Neural progenitor cell (in vitro differentiated cells): ENCODE data around the gene PPP2CA. TPM values are rescaled to one million over a fixed set of nuclear protein-coding genes. Genes with fewer than 3 reads are reported as not detected.

Source experiments
- DNase-seq: peaks from one replicate; pipeline ENCODE4 v3.0.0-alpha.2; 2016; ENCODE audit warnings: low spot score
- H2AFZ ChIP-seq: fragments of 200-600 bp; sonication (generic); replicated peaks from 2 replicates; pipeline ENCODE4 v1.6.1; 2016; ENCODE audit warnings: antibody characterized with exemption
- H3F3A ChIP-seq: fragments of 200-600 bp; sonication (generic); 2 replicates; pipeline ENCODE4 v1.6.1; 2016; ENCODE audit warnings: antibody characterized with exemption, low read depth
- H3K27ac ChIP-seq: fragments of 200-600 bp; sonication (generic); 2 replicates; pipeline ENCODE4 v1.5.1; 2016; ENCODE audit warnings: mild to moderate bottlenecking
- H3K27me3 ChIP-seq: fragments of 200-600 bp; sonication (generic); 2 replicates; pipeline ENCODE4 v1.6.1; 2016; ENCODE audit warnings: mild to moderate bottlenecking, moderate library complexity
- H3K36me3 ChIP-seq: fragments of 200-600 bp; sonication (generic); 2 replicates; pipeline ENCODE4 v1.5.1; 2016
- H3K4me1 ChIP-seq: fragments of 200-600 bp; sonication (generic); 2 replicates; pipeline ENCODE4 v1.6.1; 2016; ENCODE audit warnings: mixed run types
- H3K4me2 ChIP-seq: fragments of 200-600 bp; sonication (generic); 2 replicates; pipeline ENCODE4 v1.6.1; 2016
- H3K4me3 ChIP-seq: fragments of 200-600 bp; sonication (generic); 2 replicates; pipeline ENCODE4 v1.5.1; 2016
- H3K79me2 ChIP-seq: fragments of 200-600 bp; sonication (generic); 2 replicates; pipeline ENCODE4 v1.6.1; 2016; ENCODE audit warnings: low read depth
- H3K9ac ChIP-seq: fragments of 200-600 bp; sonication (generic); 2 replicates; pipeline ENCODE4 v1.6.1; 2016
- H3K9me3 ChIP-seq: fragments of 200-600 bp; sonication (generic); 2 replicates; pipeline ENCODE4 v1.5.1; 2016; ENCODE audit warnings: low read depth
- H4K20me1 ChIP-seq: fragments of 200-600 bp; sonication (generic); 2 replicates; pipeline ENCODE4 v1.6.1; 2016; ENCODE audit warnings: low read depth
- H3K27ac Mint-ChIP-seq: 3 replicates; pipeline ENCODE4 v1.8.0; 2021; ENCODE audit warnings: mixed read lengths
- H3K27me3 Mint-ChIP-seq: 2 replicates; pipeline ENCODE4 v1.8.0; 2022; ENCODE audit warnings: low read depth, mild to moderate bottlenecking, inconsistent platforms, moderate library complexity, mixed read lengths; ENCODE audit not compliant: insufficient read depth
- H3K36me3 Mint-ChIP-seq: 3 replicates; pipeline ENCODE4 v1.8.0; 2021; ENCODE audit warnings: mixed read lengths
- H3K4me1 Mint-ChIP-seq: 3 replicates; pipeline ENCODE4 v1.8.0; 2021; ENCODE audit warnings: mixed read lengths
- H3K4me3 Mint-ChIP-seq: 3 replicates; pipeline ENCODE4 v1.8.0; 2021; ENCODE audit warnings: mild to moderate bottlenecking, moderate library complexity, mixed read lengths
- H3K9me3 Mint-ChIP-seq: 3 replicates; pipeline ENCODE4 v1.8.0; 2020; ENCODE audit warnings: mixed read lengths
- CTCF ChIP-seq: fragments of 200-600 bp; sonication (generic); IDR thresholded peaks from 2 replicates; pipeline ENCODE4 v1.5.1; 2017; ENCODE audit warnings: antibody characterized with exemption, mild to moderate bottlenecking
- EZH2 ChIP-seq: fragments of 200-600 bp; sonication (generic); IDR thresholded peaks from 2 replicates; pipeline ENCODE4 v1.6.1; 2017; ENCODE audit warnings: antibody characterized with exemption, mild to moderate bottlenecking, moderate library complexity
- EZH2phosphoT487 ChIP-seq: fragments of 200-600 bp; sonication (generic); IDR thresholded peaks from 2 replicates; pipeline ENCODE4 v1.6.1; 2017; ENCODE audit warnings: antibody characterized with exemption
- total RNA-seq: library from RNA; depleted of rRNA; stranded (reverse); fragments of >200 nt; gene quantifications from 2 replicates; pipeline ENCODE4 v1.2.3, GENCODE V29; 2015; ENCODE audit warnings: low replicate concordance

The PPP2CA gene
- total RNA-seq, 1 donor from 2014 or later: 216 TPM

DNA sequence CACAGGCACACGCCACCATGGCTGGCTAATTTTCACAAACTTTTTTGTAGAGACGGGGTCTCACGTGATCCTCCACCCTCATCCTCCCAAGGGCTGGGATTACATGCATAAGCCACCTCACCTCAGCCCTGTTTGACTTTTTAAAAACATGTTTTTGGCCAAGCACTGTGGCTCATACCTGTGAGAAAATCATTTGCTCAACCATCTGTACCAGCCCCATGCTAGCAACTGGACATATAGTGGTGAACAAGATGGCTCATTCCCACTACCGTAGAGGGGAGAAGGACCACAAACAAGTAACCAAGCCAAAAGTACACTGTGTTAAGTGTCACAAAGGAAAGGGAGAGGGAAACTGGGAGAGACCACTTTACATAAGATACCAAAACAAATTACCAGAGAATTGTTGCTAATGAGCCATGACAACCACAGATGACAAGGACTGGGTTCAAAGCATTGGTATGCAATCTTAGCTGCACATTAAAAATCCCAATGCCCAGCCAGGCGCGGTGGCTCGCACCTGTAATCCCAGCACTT is 19.2 kb downstream of the PPP2CA start:
- Histone ChIP-seq H3K4me1 (no peaks in the 10 kb centered on the region), H3K4me3 (no peak overlapping the region), H3F3A (no peaks in the 10 kb centered on the region), H4K20me1 (peaks cover 98% of the 10 kb centered on the region), H3K4me2 (no peak overlapping the region), H3K27me3 (no peaks in the 10 kb centered on the region), H3K36me3 (peaks cover 20% of the 10 kb centered on the region), H3K79me2 (peaks cover 100% of the 10 kb centered on the region), H3K9me3 (no peaks in the 10 kb centered on the region), H3K27ac (no peak overlapping the region), H3K9ac (no peak overlapping the region), H2AFZ (no peak overlapping the region)
- Mint-ChIP-seq H3K9me3 (peaks cover 3% of the 10 kb centered on the region), H3K4me3 (no peak overlapping the region), H3K4me1 (peaks cover 2% of the 10 kb centered on the region), H3K36me3 (peaks cover 32% of the 10 kb centered on the region), H3K27me3 (no peaks in the 10 kb centered on the region), H3K27ac (peak overlapping the region; percentile 12)
- no peak for DNase-seq
- TF ChIP-seq CTCF: no peak
- no peak for TF ChIP-seq EZH2
- TF ChIP-seq EZH2phosphoT487: no peak

DNA sequence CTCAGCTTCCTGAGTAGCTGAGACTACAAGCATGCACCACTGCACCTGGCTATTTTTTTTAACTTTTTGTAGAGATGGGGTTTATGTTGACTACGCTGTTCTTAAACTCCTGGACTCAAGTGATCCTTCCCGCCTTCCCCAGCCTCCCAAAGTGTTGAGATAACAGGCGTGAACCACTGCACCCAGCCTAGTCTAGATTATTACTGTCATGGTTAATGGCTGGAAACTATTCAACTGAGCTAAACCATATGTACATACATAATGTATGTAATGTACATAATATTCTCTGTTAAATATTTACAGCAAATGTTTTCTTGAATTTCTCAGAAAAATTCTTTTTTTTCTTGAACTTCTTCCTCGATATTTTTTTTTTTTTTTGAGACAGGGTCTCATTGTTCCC is 21.3 kb downstream of the PPP2CA start:
- H3K27ac ChIP-seq: no peak overlapping the region
- Mint-ChIP-seq H3K36me3 (peaks cover 43% of the 10 kb centered on the region), H3K27me3 (no peaks in the 10 kb centered on the region), H3K4me3 (no peak overlapping the region), H3K4me1 (peaks cover 2% of the 10 kb centered on the region), H3K9me3 (no peaks in the 10 kb centered on the region), H3K27ac (no peak overlapping the region)
- H3K4me3 ChIP-seq: no peak overlapping the region
- H3F3A ChIP-seq: peaks cover 8% of the 10 kb centered on the region
- H4K20me1 ChIP-seq: peaks cover 94% of the 10 kb centered on the region
- peaks cover 100% of the 10 kb centered on the region for H3K79me2 ChIP-seq
- TF ChIP-seq EZH2: no peak
- TF ChIP-seq CTCF: no peak
- TF ChIP-seq EZH2phosphoT487: no peak
- H3K27me3 ChIP-seq: no peaks in the 10 kb centered on the region
- H3K4me2 ChIP-seq: no peak overlapping the region
- H2AFZ ChIP-seq: no peak overlapping the region
- H3K9me3 ChIP-seq: no peaks in the 10 kb centered on the region
- no peak overlapping the region for H3K9ac ChIP-seq
- DNase-seq: no peak
- H3K4me1 ChIP-seq: no peaks in the 10 kb centered on the region
- H3K36me3 ChIP-seq: peaks cover 40% of the 10 kb centered on the region

DNA sequence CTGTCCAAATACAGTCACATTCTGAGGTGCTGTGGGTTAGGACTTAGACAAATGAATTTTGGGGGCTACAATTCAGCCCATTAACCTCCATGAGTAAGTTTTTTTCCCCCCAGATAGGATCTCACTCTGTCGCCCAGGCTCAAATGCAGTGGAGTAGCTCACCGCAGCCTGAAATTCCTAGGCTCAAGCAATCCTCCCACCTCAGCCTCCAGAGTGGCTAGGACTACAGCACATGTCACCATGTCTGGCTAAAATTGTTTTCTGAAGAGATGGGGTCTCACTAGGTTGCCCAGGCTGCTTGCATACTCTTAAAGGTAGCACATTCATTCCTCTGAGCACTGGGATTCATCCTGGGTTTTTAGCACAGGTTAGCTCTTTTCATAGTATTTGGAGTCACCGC is 22.2 kb downstream of the PPP2CA start:
- no peaks in the 10 kb centered on the region for H3K9me3 Mint-ChIP-seq
- H3K4me1 Mint-ChIP-seq: no peaks in the 10 kb centered on the region
- Histone ChIP-seq H3K27me3 (no peaks in the 10 kb centered on the region), H3K9ac (no peak overlapping the region), H3K9me3 (no peaks in the 10 kb centered on the region), H3K27ac (no peak overlapping the region), H3K36me3 (peaks cover 49% of the 10 kb centered on the region), H3K4me2 (no peak overlapping the region), H3K4me1 (no peaks in the 10 kb centered on the region), H2AFZ (no peak overlapping the region), H3F3A (peaks cover 8% of the 10 kb centered on the region), H4K20me1 (peaks cover 89% of the 10 kb centered on the region), H3K4me3 (no peak overlapping the region), H3K79me2 (peaks cover 100% of the 10 kb centered on the region)
- H3K36me3 Mint-ChIP-seq: peaks cover 44% of the 10 kb centered on the region
- DNase-seq: no peak
- no peaks in the 10 kb centered on the region for H3K27me3 Mint-ChIP-seq
- H3K27ac Mint-ChIP-seq: no peak overlapping the region
- H3K4me3 Mint-ChIP-seq: no peak overlapping the region
- no peak for TF ChIP-seq CTCF
- no peak for TF ChIP-seq EZH2
- TF ChIP-seq EZH2phosphoT487: no peak
